AG04449 (cell line): Measurements from ENCODE around the gene ELL.

ENCODE experiments used
- CTCF ChIA-PET: fragments of 350-600 bp; formaldehyde crosslinking; extraction: SDS; loops from one replicate; lab custom pipeline; 2021; ENCODE audit warnings: antibody characterized with exemption; lab: Yijun Ruan, JAX
- POLR2A ChIA-PET: fragments of 400-600, 350-600 bp; formaldehyde crosslinking; extraction: SDS; loops from one replicate; lab custom pipeline; 2020; ENCODE audit warnings: antibody characterized with exemption, inconsistent platforms; lab: Yijun Ruan, JAX
- DNase-seq: peaks from one replicate; pipeline ENCODE4 v3.0.0-alpha.2; 2010; ENCODE audit warnings: low read depth, low spot score
- H3K4me3 ChIP-seq: 2 replicates; pipeline ENCODE4 v1.5.1; 2011; ENCODE audit warnings: low read depth, mild to moderate bottlenecking, control low read depth, low read length
- CTCF ChIP-seq: IDR thresholded peaks from one replicate; pipeline ENCODE4 v1.5.1; 2011; ENCODE audit warnings: mild to moderate bottlenecking, moderate library complexity, low read length, control low read depth, inconsistent platforms; ENCODE audit not compliant: insufficient read depth; ENCODE audit errors: missing control alignments

Gene ELL

GRCh38 chr19:18419195-18419698 lies 102.6 kb downstream of the ELL start, which contains the start of gene SSBP4:
TSS of gene SSBP4 (plus strand) at chr19:18419398. CDS start at chr19:18419649, 251 bp downstream.
- TF ChIP-seq CTCF, result peak; percentile 24
- no peak for DNase-seq
- POLR2A ChIA-PET, result interaction anchor here (0.6 to 1.7 kb wide), 8 partner anchors 10 to 138 kb away, joined by 3 to 10 read pairs (median 4); partner anchors contain the start of genes GDF15 and JUND
- CTCF ChIA-PET, result interaction anchor here (1.0 to 11.8 kb wide), 13 partner anchors 9 to 169 kb away, joined by 3 to 298 read pairs (median 5); partner anchors contain the start of genes GDF15, JUND, PGPEP1 and REX1BD
- peak within 1 kb of the TSS; percentile 73 for H3K4me3 ChIP-seq

GRCh38 chr19:18418483-18419194 lies 103.2 kb downstream of the ELL start:
- POLR2A ChIA-PET, result interaction anchor here (0.6 to 1.7 kb wide), 9 partner anchors 10 to 137 kb away, joined by 3 to 10 read pairs (median 4); partner anchors contain the start of genes GDF15 and JUND
- no peak for DNase-seq
- peak overlapping the region; percentile 50 for H3K4me3 ChIP-seq
- CTCF ChIA-PET, result interaction anchor here (1.0 to 11.8 kb wide), 13 partner anchors 8 to 170 kb away, joined by 3 to 298 read pairs (median 5); partner anchors contain the start of genes GDF15, JUND, PGPEP1 and REX1BD
- TF ChIP-seq CTCF, result no peak

- DNase-seq, result no peak
- CTCF ChIA-PET, result interaction anchor here (1.0 to 11.8 kb wide), 10 partner anchors 8 to 171 kb away, joined by 3 to 298 read pairs (median 6); partner anchors contain the start of genes GDF15, JUND, PGPEP1 and REX1BD
- POLR2A ChIA-PET, result interaction anchor here (1.0 to 5.9 kb wide), 6 partner anchors 18 to 137 kb away, joined by 4 to 42 read pairs (median 4); partner anchors contain the start of genes GDF15 and JUND
- no peak for TF ChIP-seq CTCF
- H3K4me3 ChIP-seq, result peak overlapping the region; percentile 29
These were observed 103.8 kb downstream of the ELL start for GRCh38 chr19:18418029-18418482.

- no peak for TF ChIP-seq CTCF
- ChIA-PET CTCF (interaction anchor here (1.0 to 11.8 kb wide), 14 partner anchors 9 to 569 kb away, joined by 3 to 298 read pairs (median 6); partner anchors contain the start of genes GDF15, JUND and PGPEP1), POLR2A (interaction anchor here (0.6 to 5.9 kb wide), 5 partner anchors 12 to 137 kb away, joined by 4 to 42 read pairs (median 4); partner anchors contain the start of genes GDF15 and JUND)
- DNase-seq, result no peak
- peak overlapping the region; percentile 45 for H3K4me3 ChIP-seq
These were observed 104.4 kb downstream of the ELL start for GRCh38 chr19:18417250-18418028.

- ChIA-PET CTCF (interaction anchor here (0.7 to 11.8 kb wide), 15 partner anchors 10 to 570 kb away, joined by 3 to 298 read pairs (median 6); partner anchors contain the start of genes GDF15, JUND and PGPEP1), POLR2A (interaction anchor here (1.0 to 5.9 kb wide), 3 partner anchors 9 to 136 kb away, joined by 3 to 42 read pairs (median 4); partner anchors contain the start of gene JUND)
- H3K4me3 ChIP-seq, result peak overlapping the region; percentile 45
- DNase-seq, result no peak
- TF ChIP-seq CTCF, result no peak
These were observed 105.1 kb downstream of the ELL start for GRCh38 chr19:18416778-18417249.
